Stromal cell of bone marrow (primary cell): ENCODE results near the gene LKAAEAR1.

Source experiments
- DNase-seq: peaks from one replicate; pipeline ENCODE4 v3.0.0-alpha.2; 2012; ENCODE audit warnings: low read depth

The LKAAEAR1 gene

DNA sequence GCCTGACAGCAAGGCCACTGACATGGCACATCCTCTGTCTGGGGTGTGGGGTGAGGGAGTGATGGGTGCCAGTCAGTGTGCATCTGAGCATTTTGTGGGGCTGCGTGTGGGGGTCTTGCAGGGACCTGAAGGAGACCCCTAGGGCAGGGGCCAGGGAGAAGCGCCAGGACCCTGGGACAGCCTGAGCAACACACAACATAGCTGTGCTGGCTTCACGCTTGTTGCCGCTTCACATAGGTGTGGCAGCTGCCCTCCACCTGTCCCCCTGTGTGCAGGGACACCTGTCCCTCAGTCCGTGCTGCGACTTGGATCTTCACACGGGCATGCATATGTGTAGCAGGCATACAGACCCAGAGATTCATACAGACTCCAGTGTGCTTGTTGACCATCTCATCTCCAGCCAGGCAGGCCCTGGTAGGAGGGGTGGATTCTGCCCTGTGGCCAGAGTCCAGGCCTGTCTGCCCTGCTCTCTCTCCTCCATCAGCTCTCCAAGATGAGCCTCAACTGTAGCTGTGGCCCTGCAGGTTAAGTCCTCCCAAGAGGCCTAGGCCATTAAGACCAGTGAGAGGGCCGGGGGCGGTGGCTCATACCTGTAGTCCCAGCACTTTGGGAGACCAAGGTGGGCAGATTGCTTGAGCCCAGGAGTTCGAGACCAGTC, 26.3 kb upstream of the LKAAEAR1 start:
- no peak for DNase-seq

DNA sequence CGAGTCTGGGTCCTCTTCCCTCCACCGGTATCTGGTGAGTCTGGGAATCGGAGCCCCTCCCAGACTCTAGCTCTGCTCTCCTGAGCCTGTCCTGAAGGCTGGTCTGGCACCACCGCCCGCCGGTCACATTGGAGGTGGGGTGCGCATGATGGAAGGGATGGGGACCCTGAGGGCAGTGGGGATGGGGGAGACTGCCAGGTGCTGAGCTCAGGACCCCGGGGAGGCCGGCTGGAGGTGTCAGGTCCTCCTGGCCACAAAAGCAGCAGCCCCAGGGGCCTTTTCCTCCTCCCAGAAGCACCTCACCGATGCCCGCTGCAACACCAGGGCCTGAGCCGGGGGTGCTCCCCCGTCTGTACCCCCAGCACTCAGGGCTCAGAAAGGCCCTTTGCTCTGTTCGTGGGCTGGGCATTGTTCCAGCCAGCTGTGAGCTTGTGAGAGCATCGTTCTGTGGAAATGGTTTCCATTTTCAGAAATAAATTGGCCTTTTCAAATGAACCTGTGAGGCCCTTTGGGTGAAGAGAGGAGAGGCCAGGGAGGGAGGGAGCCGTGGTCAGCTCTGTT, 25.7 kb upstream of the LKAAEAR1 start:
- no peak for DNase-seq

DNA sequence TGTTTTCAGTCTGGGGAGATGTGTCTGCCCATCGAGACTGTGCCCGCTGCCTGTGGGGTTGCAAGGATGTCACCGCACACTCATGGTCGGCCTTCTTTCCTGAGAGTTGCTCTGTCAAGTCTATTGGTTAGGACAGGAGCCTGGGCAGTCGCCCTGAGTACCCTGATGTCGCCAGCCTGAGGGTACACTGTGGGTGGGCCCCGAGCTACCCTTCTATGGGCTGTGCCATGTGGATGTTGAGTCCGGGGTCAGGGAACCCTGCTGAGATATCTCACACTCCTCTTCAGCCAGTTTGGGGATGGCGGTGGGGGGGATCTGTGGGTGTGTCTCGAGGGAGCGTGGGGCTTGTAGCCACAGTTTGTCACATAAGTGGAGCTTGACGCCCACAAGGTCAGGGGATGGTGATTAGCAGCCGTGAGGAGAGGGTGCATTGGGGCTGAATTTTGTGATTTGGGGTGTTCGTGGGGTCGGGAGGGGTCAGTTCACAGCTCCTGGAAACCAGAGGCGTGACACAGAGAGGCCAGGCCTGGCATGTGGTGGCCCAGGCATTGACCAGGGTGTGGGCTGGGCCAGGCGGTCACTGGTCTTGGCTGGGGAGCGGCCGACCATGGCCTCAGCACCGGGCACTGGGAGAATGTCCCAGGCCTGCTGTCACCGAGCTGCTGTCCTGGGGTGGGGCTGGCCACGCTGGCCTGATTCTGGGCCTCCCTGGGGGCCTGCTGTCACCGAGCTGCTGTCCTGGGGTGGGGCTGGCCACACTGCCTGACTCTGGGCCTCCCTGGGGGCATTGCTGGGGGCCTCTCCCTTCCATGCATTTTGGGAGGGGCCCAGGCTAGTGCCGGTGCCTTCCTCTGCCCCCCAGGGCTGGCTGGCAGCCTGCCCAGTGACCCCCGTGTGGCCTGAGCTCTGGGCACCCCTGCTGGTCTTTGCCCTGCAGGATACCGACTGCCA, 24.8 kb upstream of the LKAAEAR1 start:
- no peak for DNase-seq

DNA sequence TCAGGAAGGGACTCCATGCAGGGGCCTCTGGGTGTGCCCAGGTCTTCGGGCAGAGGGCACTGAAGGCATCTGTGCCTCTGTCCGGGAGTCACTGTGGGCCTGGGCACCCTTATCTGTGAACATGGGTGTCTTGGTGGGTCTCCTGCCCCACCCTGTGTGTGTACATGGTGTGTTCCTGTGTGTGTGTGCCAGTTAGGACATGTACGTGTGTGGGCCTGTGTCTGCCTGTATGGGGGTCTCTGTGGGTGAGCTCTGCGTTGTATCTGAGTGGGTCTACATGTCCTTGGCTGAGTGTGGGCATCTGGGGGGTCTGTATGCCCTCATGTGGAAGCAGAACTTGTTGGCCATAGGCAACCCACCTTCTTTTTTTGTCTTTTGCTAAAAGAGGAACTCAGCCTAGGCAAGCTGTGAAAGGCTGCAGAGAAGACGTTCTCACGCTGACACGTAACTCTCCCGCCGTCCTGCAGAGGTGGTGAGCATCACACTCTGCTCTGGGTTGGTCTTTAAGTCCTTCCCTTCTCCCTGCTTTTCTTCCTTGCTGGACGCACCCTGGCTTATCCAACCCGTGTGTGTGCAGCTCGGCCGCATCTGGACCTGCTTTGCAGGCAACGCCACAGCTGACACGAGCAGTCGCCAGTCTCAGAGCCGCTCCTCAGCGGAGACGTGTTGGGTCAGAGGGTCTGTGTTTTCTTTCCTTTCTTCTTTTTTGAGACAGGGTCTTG, 23.7 kb upstream of the LKAAEAR1 start:
- DNase-seq = no peak

DNA sequence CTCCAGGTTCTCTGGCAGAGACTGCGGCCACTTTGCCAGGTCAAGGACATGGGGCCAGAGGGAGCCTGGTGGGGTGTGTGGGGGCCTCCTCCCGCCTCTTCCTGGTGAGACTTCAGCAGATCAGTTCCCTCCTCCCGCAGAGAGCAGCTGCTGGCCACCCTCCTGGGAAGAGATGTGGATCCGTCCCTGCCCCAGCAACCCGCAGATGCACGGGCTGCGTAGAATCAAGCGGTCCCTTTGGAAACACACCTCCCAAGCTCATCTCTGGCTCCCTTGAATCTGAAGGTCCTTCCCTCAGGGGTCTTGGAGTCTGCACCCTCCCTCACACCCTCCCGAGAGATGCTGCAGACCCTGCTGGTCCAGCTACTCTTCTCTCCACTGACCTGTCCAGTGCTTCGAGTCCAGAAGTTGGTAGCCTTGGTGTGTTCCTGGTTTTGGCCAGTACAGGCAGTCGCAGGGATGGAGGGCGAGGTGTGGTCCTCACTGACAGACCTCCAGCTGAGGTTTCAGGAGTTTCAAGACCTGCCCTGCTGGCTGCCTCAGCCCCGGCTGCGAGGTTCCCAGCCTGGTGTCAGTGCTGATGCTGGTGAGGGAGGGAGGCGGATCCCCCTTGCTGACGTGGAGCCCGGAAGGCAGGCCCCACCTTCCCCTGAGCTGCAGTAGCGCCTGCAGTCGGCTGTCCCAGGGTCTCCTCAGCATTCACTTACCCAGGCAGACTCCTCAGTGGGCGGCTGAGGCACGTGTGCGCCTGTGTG, 23.0 kb upstream of the LKAAEAR1 start, which contains the start of gene NPBWR2:
TSS of gene NPBWR2 (minus strand) at position 585 of the 755 bp plus-strand sequence. CDS start 734 bp downstream, outside the sequence.
- no peak for DNase-seq

DNA sequence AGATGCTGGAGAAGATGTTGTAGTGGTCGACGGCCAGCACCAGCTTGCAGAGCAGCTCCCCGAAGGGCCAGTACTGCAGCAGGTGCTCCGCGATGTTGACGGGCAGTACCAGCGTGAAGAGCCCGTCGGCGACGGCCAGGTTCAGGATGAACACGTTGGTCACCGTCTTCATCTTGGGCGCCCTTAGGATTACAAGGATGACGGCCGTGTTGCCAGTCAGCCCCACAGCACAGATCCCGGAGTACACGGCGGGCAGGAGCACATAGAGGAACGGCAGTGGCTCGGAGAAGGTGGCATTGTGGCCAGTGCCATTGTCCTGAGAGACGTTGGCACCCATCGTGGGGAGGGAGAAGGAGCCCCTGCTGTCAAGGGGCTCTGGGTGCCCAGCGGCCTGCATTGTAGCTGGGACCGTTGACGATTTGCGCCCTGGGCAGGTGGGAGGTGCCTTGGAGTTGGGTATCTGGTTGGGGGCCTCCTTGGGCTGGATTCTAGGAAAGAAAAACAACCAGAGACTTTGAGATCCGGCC, 22.3 kb upstream of the LKAAEAR1 start:
- no peak for DNase-seq

DNA sequence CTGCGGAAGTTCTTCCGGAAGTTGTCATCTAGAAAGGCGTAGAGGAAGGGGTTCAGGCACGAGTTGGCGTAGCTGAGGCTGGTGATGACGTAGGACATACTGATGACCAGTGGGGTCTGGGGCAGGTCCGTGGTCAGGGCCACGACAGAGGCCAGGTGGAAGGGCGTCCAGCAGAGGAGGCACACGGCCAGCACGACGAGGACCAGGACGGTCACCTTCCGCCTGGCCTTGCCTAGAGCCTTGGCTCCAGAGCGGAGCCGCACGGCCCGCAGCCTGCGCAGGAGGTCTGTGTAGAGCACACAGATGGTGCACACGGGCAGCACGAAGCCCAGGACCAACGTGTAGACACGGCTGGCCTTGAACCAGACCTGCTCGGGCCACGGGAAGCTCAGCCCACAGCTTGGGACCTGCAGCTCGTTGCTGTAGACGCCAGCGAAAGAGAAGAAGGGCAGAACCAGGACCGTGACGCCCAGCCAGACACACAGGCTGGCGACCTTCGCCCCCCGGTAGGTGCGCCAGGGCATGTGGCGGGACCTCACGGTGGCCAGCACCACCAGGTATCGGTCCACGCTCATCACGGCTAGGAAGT, 21.7 kb upstream of the LKAAEAR1 start:
- no peak for DNase-seq

DNA sequence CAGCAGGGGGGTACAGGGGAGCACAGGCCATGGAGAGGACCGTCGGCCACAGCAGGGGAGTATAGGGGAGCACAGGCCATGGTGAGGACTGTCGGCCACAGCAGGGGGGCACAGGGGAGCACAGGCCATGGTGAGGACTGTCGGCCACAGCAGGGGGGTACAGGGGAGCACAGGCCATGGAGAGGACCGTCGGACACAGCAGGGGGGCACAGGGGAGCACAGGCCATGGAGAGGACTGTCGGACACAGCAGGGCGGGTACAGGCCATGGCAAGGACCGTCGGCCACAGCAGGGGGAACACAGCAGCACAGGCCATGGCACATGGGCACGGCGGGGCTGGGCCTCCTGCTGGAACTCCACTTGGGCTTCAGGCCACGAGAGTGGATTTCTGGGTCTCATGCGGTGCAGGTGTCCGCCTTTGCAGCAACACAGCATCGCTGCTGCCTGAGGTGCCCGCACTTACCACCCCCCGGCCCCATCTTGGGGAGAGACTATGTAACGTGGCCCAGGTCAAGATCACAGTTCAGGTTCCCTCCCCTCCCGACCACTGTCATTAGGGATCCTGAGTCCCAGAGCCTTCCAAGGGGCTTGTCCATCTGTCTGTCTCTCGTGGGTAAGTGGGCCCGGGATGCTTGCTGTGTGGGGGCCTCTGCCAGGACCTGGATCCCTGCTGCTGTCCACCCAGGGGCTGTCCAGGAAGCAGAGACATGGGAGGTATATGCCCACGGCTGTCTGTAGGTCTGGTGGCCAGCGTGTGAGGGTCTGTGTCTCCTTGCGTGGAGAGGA, 20.7 kb upstream of the LKAAEAR1 start:
- DNase-seq = no peak

DNA sequence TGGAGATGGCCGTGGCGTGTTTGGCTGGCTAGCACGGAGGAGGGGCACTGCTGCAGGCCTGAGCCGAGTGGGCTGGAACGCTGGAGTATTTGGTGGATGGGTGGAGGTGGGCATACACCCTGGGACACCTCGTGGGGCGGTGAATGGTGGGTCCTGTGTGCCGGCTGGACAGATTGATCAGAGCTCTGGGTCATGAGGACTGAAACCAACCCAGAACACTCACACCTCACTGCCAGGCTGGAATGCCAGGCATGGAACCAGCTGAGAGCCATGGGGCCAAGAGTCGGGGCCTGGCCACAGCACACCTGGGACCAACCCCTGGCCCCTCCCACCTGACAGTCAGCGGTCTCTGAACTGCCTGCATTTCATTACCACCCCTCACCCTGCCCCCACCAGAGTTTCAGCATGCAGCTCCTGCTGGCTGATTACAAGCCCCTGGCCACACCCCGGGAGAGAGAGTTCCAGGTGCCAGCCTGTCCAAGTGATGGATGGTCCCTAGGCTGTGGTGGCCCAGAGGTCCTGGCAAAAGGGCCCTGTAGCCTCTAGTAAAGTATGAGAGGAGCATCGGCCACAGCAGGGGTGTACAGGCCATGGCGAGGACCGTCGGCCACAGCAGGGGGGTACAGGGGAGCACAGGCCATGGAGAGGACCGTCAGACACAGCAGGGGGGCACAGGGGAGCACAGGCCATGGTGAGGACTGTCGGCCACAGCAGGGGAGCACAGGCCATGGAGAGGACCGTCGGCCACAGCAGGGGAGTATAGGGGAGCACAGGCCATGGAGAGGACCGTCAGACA, 19.9 kb upstream of the LKAAEAR1 start:
- no peak for DNase-seq

DNA sequence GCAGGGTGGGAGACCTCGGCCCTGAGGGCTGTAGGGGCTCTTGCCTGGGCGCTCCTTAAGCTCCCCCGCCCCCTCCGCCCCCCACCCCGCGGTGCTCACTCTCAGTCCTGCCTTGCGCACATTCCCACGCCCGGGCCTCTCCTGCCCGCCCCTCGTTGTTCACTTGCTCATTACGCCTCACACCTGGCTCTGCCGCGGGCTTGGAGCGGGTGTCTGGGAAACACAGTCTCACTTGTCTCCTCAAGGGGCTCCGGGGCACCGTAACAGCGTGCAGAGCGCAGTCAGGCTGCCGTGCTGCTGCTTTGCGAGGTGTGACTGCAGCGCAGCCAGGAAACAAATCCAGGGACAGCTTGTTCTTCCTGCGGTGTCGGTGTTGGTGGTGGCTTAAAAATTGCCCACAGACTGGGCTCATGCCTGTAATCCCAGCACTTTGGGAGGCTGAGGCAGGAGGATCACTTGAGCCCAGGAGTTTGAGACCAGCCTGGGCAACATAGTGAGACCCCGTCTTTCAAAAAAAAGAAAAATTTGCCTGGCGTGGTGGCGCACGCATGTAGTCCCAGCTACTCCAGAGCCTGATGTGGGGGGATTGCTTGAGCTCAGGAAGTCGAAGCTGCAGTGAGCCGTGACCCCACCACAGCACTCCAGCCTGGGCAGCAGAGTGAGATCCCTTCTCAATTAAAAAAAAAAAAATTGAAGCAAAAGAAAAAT, 18.6 kb upstream of the LKAAEAR1 start:
- DNase-seq = no peak

DNA sequence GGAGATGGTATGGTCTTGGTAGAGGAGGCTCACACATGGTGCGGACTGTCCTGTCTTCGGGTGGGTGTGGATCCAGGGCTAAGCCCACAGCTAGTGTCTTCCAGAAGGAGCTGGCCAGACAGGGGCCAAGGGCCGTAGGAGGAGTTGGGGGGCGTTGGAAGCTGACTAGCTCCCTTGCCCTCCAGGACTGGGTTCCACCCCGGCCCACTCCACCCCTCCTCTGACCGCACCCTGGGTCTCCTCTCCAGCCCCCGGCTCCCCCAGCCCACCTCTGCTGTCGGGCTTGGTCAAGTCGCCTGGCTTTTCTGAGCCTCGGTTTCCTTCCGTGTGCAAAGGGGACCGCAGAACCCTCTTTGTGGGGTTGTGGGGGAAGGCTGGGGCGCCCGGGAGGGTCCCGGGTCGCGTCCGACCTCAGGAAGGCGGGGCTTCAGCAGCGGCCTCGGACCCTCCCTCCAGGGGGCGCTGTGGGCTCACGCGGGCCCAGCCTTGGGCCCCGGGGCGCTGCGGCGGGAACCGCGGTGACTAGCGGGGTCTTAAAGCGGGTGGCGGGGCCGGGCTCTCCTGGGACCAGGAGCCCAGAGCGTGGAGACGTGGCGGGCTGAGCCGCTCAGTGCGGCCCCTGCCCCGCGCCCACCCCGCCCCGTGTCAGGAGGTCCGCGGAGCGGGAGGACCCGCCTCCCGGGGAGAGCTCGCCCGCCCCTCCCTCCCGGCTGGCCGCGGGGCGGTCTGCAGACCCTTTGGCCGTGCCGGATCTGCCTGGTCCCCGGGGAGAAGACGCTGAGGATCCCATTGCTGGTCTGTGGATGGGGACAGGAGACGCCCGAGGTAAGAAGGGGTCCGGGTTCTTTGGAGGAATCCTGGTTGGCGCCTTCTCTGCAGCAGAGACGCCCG, 17.8 kb upstream of the LKAAEAR1 start:
- DNase-seq = no peak

DNA sequence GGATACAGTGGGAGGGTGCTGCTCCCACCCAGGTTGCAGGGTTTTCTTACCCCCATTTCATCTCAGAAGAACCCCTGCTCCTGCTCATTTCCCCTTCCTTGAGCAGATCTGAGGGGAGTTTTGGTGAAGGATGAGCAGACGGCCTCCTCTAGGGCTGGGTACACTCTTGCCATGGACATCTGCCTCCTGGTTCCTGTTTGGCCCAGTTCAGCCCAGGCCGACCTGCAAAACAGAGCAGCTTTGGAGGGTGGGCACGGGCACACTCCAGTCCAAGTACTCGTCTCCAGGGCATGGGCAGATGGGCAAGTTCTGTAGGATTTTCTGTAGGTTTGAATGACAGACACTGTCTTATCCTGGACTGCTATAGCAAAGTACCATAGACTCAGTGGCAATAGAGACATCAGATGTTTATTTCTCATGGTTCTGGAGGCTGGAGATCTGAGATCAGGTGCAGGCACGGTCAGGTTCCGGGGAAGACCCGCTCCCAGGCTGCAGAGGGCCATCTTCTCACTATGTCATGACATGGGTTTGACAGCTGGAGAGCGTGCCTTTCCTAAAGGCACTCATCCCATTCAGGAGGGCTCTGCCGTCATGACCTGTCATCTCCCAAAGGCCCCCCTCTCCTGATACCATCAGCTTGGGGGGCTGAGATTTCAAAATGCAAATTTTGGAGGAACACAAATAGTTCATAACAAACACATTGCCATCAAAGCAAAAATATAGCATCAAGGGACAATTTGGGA, 16.9 kb upstream of the LKAAEAR1 start:
- DNase-seq = no peak

DNA sequence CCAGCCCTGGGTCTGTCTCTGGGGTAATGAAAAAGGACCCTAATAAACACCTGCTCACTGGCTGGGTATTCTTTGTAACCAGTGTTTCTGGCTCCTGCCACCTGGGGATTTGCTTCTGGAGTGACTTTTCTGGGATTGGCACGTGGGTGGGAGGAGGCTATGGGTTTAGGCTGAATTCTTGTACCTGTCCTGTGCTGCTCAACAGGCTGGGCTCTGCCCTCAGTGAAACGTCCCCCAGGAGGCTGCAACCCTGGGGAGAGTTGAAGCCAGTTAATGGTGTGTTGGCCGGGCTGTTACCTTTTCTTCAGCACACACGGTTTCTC, 16.3 kb upstream of the LKAAEAR1 start:
- no peak for DNase-seq

DNA sequence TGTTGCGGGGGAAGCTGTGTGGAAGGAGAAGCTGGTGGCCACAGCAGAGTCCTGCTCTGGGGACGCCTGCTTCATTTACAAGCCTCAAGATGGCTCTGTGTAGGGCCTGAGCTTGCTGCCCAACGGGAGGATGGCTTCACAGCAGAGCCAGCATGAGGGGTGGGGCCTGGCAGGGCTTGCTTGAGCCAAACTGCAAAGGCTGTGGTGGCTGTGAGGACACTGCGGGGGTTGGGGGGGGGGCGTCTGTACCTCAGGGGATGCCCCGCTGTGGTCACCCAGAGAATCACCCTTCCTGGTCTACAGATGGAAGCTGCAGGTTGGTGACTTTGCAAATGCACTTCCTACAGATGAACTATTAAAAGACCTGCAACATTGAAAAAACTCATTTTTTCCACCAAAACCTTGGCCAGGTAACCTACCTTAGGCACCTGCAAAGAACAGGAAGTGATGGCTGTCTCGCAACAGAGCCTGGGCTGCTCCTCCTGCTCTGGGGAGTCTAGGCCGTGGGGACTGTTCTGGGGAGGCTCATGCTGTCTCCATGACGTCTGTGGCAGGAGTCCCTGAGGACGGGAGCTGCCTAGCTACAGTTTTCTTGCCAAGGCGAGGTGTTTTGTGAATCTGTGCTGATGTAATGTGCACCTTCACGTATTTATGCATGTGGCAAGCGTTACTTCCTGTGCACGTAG, 15.8 kb upstream of the LKAAEAR1 start:
- no peak for DNase-seq

DNA sequence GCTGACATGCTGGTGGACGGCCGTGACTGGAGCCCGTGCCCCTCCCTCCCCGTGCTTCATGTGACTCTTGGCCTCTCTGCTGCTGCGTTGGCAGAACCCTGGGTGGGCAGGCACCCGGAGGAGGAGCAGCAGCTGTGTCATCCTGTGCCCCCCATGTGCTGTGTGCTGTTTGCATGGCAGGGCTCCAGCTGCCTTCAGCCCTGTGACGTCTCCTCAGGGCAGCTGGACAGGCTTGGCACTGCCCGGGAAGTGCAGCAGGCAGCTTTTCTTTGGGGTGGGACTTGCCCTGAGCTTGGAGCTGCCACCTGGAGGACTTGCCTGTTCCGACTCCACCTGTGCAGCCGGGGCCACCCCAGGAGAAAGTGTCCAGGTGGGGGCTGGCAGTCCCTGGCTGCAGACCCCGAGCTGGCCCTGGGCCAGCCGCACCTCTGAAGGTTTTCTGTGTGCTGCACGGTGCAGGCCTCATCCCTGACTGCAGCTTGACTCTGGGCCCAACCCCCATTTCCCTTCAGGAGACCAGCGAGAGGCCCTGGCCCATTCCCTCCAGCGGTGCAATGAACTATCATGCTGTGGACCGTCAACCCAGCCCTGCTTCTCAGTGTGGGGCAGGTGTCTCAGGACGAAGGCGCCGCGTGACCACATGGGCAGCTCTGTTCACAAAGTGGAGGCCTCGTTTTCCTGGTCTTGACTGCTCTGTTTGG, 15.0 kb upstream of the LKAAEAR1 start:
- DNase-seq = no peak
